ENCODE measurements around the gene KCMF1.

Gene KCMF1

GRCh38 chr2:85088921-85089320, 118.0 kb downstream of the KCMF1 start:
- no peak for DNase-seq

- DNase-seq: no peak
These were observed 118.6 kb downstream of the KCMF1 start for GRCh38 chr2:85089585-85089984.

- no peak for DNase-seq
These were observed 120.9 kb downstream of the KCMF1 start for GRCh38 chr2:85091838-85092237.

- no peak for DNase-seq
These were observed 124.1 kb downstream of the KCMF1 start for GRCh38 chr2:85095094-85095493.

- DNase-seq: no peak
These were observed 125.7 kb downstream of the KCMF1 start for GRCh38 chr2:85096616-85097015.

- no peak for DNase-seq
These were observed 133.3 kb downstream of the KCMF1 start for GRCh38 chr2:85104228-85104627.

- no peak for DNase-seq
These were observed 135.7 kb downstream of the KCMF1 start for GRCh38 chr2:85106489-85107180.
